HG03521 (cell line): Measurements from ENCODE around the gene SLC7A6OS.

Experiments
- ATAC-seq: cut with Tn5 transposase; IDR thresholded peaks from one replicate; pipeline ENCODE4 v1.9.1; 2021; ENCODE audit warnings: mild to moderate bottlenecking, moderate library complexity; ENCODE audit not compliant: unreplicated experiment

Gene SLC7A6OS

DNA sequence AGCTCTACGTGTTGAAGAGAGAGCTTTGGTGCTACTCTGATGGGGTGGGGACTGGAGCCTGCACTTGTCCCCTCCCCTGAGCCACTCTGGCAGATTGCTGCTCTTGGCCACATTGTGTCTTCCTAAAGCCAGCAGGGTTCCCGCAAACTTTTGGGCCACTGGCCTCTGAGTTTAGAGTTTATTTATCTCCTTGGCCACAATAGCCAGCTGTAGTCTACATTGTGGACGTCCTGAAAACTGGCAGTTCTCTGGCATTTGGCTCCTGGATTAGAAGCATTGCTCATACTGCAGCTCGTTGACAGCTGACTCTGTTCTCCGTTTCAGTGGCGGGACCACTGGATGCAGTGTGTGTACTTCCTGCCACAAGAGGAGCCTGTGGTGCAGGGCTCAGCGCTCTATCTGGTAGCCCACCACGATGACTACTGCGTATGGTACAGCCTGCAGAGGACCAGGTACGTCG, 34.6 kb upstream of the SLC7A6OS start:
- ATAC-seq, result no peak

DNA sequence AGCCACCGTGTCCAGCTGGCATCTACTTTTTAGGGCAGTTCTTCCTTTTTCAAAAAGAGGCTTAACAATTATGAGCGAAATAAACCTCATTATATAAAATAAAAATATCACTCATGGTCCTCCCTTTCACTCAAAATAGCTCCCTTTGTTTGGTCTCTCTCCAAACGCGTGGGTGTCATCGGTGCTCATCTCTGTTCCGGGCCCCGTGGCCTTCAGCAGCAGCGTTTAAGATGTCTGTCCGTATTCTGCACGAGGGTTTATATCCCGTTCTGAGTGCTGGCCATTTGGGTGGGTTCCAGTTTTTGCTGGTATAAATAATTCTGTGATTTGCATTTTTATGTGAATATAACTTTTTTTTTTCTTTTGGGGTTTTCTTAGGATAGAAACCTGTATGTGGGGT, 33.5 kb upstream of the SLC7A6OS start:
- no peak for ATAC-seq

DNA sequence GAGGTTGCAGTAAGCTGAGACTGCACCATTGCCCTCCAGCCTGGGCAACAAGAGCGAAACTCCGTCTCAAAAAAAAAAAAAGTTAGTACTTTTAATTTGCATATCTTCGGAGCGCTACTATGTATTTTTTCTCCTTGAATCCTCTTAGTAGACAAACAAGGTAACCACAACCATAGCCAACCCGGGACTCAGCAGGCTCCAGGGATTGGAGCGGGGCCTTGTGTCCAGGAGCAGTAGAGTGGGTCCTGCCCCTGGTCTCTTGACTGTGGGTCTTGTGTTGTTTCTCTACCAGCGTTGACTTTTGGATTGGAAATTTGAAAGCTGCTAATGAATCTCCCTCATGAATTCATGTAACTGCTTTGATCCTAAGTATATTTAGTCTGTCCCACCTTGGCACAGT, 32.4 kb upstream of the SLC7A6OS start:
- no peak for ATAC-seq

DNA sequence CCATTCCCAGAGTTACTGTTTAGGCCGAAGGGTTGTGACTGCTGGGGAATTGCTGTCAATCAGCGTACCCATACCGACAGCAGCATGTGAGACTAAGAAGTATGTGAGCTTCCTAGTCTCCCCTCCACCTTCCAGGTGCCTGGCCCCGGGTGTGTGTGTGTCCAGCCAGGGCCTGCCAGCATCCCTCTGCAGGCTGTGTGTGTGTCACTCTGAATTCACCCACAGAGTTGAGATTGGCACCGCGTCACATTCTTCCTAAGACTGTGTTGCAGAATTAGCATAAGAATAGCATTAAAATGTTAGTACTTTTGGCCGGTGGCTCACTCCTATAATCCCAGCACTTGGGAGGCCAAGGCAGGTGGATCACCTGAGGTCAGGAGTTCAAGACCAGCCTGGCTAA, 31.9 kb upstream of the SLC7A6OS start:
- no peak for ATAC-seq

DNA sequence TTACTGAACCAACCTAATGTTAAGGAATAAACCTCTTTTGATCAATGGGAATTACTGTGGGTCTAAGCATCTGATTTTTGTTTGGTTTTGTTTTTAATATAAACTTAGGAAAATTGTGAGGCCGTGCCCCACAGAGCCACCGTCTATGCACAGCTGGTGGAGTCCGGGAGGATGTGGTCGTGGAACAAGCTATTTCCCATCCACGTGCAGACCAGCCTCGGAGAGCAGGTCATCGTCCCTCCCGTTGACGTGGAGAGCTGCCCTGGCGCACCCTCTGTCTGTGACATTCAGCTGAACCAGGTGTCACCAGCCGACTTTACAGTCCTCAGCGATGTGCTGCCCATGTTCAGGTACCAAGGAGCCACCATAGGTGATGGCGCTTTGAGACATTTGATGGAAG, 28.5 kb upstream of the SLC7A6OS start:
- no peak for ATAC-seq

DNA sequence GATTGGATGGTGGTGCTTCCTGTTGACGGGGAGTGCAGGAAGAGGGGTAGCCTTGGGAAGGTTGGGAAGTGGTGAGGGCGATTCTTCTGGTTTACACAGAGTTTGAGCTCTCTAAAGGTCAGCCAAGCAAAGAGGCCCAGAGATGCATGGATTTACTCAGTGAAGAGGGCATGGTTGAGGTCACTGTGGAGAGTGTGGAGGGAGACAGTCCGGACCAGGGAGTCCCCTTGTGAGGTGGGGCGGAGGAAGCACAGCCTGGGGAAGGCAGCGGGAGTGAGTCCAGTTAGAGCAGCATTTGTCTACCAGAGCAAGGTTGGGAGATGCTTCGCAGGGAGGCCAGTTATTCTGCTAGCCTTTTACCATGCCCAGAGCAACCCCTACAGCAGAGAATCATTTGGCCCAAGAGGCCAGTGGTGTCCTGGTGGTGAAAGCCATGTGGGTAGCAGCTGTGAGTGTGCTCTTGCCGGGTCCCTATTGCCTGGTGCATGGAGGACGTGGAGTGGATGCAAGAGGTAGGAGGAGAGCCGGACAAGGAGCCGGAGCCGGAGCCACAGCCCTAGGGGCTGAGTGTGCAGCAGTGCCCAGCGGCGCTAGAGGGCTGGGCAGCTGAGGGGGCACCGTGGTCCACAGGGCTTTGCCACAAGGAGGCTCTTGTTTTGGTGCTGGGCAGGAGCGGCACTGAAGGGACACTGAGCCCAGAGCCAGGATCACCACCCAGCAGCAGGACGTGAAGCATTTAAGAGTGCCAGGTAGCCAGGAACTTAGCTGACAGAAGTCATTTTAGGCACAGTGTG, 27.8 kb upstream of the SLC7A6OS start:
- ATAC-seq, result no peak

DNA sequence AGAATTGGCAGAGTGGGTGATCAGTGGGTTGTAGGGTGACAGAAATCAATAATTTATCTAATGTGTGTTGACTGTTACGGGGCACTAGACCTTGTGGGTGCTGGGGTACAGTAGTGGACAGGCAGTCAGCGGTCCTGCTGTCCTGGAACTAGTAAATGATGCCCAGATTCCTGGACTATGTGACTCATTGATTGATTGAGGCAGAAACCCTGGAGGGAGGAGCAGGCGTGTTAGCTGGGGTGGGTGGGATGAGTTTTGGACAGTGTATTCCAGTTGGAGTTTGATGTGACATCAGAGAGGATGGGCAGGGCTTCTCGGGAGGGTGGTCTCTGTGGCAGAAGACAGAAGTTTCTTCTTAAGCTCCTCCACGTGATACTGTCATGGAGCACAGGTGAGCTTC, 24.4 kb upstream of the SLC7A6OS start:
- ATAC-seq, result no peak

DNA sequence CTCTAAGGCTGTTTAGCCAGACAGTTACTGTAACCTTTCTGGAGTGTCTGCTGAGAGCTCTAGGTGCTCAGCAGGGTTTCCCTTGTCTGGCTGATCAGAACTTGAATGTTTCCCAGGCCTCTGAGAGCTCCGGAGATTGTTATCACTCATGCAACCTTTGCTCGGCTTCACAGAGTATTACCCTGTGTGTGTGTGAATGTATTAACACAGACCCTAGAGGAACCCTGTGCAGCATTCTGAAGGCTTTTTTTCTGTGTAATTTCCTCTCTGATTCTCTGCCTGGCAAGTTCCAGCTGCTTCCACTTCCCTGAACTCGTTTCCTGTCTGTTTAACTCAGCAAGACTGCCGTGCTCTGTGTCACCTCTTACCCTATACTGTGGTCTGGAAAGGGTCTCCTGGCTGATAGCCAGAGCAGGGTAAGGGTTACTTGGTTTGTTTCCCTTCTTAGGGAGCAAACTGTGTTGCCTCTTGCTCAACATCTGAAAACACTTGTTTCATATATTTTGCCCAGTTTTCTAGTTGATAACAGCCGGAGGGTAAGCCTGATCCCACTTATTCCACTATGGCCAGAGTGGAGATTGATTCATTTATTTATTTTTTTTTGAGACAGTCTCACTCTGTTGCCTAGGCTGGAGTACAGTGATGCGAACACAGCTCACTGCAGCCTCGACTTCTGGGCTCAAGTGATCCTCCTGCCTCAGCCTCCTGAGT, 21.8 kb upstream of the SLC7A6OS start:
- no peak for ATAC-seq

DNA sequence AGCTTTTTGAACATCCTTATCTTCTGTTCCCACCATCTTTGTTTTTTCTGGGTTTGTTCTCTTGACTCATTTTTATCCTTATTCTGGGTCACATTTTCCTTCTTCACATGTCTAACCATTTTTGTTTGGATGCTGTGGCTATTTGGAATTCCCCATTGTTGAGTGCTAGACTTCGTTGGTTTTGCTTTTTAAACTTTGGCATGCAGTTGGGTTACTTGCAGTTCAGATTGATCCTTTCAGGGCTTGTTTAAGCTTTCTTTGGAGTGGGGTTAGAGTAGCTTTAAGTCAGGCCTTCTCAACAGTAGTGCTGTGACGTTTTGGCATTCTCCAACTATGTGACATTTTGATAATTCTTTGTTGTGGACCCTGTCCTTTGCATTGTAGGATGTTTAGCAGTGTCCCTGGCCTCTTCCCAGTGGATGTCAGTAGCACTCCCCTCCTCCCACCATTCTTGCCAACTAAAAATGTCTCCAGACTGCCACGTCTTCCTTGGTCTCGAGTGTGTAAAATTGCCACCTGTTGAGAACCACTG, 21.2 kb upstream of the SLC7A6OS start:
- ATAC-seq, result no peak

DNA sequence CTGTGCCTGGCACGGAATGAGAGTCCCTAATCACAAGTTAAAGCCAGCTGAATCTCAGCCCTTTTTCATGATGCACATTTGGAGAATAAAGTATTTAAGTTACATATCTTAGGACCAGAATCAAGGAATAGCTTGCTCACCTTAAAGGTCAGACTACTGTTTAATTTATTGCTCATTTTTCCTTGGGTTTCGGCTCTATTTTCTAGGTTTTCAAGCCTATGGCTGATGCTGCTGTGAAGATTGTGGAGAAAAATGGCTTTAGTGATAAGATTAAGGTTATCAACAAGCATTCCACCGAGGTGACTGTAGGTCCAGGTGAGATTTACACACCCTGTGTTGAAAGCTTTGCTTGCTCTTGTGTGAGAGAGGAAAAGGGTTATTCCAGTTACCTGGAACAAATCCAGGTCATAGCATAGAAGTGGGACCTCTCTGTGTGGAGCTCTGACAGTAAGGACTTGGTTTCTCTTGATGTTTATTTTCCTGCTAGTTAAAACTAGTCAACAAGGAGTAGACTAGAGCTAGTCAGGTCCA, 18.2 kb upstream of the SLC7A6OS start:
- no peak for ATAC-seq

DNA sequence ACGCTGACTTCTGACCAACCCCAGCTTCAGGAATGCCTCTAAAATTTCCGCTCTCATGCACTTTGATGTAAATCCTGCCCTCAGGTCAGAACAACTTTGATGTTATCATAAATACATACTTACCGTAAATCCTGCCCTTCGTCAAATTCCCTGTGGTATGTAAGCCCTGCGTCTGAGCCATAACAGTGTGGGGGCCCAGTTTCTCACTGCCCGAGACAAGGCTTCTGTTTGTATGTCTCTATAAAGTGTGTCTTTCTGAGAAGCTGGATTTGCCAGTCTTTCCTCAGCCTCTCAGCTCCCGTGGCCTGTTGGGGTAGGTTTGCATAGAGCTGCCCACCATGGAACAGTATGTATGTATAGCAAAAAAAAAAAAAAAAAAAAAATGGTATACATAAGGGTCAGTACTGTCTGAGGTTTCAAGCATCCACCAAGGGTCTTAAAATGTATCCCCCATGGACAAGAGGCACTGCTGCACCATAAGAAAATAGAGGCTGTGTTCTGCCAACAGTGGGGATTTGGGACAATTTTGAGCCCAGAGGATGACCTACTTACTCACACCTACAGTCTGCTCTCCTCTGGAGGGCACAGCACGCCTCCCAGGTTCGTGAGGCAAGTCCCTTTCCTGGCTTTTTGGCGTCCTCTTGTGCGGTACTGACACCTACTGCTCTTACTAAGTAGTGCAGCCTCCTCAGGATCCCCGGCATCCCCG, 17.6 kb upstream of the SLC7A6OS start:
- peak; percentile 45 for ATAC-seq

DNA sequence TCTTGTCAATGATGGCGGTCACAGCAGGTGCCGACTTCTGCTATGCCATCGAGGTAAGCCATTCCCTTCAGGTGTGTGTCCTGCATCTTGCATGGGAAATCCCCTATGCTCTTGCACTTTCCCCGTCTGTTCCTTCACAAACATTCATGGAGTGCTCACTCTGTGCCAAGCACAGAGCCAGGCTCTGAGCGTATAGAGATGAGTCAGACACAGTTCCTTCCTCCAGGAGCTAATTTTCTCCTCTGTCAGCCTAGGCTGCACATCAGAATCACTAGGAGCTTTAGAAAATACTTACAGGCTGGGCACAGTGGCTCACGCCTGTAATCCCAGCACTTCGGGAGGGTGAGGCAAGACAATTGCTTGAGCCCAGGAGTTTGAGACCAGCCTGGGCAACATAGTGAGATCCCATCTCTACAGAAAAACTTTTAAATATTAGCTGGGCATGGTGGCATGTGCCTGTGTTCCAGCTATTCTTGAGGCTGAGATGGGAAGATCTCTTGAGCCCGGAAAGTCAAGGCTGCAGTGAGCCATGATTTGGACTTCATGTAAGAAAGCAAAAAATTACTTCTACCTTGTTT, 14.1 kb upstream of the SLC7A6OS start:
- no peak for ATAC-seq

DNA sequence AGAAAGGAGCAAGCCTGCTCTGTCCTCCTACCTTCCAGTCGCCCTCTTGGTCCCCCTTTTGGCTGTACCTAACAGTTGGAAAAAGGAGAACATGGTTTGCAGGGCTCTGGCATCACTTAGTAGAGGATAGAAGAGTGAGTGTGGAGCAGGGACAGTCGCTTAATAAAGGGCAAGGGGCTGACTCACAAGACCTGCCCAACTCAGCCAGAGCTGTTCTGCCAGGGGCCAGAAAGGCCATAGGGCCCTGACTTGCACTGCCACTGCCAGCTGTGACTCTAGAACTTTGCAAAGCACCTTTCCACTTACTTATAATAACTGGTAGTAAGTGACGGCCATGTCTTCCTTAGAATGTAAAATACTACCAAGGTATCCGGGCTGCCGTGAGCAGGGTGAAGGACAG, 13.6 kb upstream of the SLC7A6OS start:
- ATAC-seq, result no peak

DNA sequence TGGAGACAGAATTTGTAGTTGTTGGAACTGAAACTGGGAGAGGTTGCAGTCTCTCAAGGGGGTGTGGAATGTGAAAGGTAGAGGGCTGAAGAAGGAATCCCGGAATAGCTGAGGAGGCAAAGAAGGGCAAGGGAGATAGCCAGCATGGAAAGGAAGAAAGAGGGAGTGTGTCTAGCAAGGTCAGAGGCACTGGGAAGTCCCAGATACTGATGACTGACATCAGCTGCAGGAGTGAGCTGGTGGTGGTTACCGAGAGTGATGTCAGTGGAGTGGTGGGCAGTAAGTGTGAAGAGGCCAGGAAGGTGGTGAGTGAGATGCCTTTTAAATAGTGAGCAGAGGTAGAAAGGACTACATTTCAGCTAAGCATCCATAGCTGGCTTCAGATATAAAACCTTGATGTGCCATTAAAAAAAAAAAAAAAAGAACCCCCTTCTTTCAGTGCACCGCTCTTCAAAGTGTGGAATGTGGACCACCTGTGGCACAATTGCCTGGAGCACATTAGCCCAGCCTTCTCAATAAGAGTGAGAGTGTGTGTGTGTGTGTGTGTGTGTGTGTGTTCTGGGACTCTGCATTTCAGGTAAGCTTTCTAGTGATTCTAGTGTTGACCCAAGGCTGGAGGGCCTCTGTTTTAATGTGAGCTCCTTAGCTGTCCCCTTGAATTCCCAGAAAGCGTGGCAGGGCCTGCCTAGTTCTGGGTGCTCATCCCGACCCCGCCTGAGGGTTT, 8.6 kb upstream of the SLC7A6OS start:
- no peak for ATAC-seq

DNA sequence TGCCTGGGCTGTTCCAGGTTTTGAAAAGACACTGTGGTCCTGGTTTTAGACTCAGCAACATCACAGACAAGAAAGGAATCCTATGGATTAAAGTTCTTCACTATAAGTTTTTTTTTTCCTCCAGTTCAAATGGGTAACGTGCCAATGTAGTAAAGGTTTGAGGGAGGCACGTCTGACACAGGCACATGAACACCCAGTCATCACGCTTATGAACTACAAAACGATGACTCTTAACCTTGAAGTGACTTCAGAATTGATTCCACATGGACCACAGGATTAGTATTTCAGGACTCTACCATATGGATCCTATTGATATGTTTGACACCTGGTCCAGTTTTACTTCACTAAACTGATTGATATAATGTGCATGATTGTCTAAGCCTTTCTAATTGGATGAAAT, 2.4 kb upstream of the SLC7A6OS start:
- ATAC-seq, result no peak

DNA sequence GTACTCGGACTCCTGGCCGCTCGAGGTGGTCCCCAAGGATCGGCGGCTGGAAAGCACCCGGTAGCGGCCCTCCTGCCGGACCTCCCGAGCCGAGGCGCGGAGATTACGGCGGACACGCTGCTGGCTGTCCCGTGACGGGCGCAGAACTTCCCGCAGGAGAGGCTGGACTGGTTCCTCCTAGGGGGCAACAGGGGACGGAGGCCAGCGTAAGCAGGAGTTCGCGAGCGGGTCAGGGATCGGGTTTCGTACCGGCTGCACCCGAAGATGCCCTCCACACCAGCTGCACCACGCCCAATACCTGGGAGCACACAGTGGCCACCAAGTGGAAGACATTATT, 341 bp downstream of the SLC7A6OS start:
- ATAC-seq, result no peak

DNA sequence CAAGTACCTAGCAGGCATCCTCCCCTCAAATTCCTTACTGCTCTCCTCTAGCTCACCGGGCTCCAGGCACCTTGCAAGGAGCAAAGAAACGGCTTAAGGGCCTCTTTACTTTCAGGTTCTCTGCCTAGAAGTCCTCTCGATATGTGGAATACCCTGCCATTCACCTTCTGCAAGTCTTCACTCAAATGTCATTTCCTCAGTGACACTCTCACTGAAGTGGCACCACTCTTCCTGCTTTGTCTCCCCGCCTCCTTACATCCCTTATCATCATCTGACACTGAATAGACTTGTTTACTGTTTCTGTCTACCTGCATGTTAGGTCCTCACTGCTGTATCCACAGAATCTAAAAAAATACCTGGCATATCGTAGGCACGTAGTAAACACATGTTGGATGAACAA, 947 bp downstream of the SLC7A6OS start:
- ATAC-seq, result no peak

DNA sequence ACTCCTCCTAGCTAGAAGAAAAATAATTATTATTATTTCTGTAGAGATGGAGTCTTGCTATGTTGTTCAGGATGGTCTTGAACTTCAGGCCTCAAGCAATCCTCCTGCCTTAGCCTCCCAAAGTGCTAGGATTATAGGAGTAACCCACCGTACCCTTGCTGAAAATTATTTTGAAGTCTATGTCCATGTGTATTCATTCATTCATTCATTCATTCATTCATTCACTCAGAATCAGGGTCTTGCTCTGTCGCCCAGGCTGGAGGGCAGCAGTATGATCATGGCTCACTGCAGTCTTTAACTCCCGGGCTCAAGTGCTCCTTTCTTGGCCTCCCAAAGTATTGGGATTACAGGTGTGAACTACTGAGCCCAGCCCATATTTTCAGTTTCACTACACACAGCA, 4.1 kb downstream of the SLC7A6OS start:
- ATAC-seq, result no peak

DNA sequence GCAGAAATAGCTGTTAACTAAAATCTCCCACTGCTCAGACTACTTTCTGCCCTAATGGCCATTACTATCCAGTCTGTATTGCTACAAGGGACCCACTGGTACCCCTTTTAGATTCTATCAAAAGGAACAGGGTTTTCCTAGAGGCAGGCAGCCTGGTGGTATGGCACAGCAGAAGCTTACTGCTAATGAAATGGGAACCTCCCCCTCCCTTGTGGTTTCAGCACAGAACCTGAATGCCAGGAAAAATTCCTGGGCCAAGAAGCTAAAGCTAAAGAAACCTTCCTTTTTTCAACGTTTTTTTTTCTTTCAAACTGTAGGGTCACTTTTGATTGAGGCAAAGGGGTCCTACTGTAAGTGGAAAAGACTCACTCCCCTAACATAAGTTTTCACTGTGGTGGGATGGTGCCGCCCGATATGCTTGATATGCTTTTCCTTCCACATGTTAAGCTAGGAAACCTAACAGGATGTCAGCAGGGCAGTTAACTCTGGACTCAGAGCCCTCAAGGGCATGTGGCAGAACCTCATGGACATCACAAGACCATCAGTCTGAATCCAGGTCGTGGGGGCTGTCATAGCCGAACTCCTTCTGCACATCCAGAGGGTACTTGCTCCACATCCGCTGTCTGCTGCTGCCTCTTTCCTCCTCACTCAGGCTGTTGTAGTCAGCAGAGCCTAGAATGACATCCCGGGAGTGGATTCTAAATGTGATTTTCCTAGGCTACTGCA, 9.8 kb downstream of the SLC7A6OS start:
- ATAC-seq, result no peak
